Activated CD8-positive, alpha-beta memory T cell treated with anti-CD3 and anti-CD28 coated beads for 48 hours (primary cell): ENCODE data around the gene PDK4.

Experiments used
- DNase-seq, 3 experiments: peaks; one replicate each; pipeline ENCODE4 v3.0.0-alpha.2; 2020; ENCODE audit warnings: low read depth in 2 of 3, low spot score in 2 of 3

Gene PDK4

GRCh38 chr7:95535662-95536061 is 60.7 kb downstream of the PDK4 start:
- no peak for DNase-seq

DNA sequence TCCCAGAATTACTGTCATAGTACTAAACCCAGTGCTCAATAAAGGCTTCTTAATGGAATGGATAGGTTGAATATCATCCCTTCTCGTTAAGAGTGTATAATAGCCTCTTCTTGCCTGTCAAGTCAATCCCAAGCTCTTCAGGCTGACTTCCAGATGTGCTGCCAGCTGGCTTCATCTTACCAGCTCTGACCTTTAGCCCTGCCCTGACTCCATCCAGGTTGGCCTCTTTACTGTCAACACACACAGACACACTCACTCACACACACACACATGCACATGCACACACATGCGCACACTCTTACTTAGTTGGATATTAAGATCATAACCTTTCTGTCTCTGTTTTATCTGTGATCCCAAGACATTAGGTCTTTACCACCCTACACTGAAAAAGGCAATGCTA is 61.5 kb downstream of the PDK4 start:
- no peak for DNase-seq
